MCF 10A (cell line): ENCODE data around the gene STK17A. TPM values are rescaled to one million over a fixed set of nuclear protein-coding genes. Genes with fewer than 3 reads are reported as not detected.

Source experiments
- BruUV-seq: library from RNA; stranded (reverse); fragments of 400-500 nt; replicated peaks from 2 replicates; lab custom pipeline; 2021; lab: Mats Ljungman, UMichigan
- CTCF ChIA-PET: fragments of 300-600 bp; sonication (Branson Sonifier 250); formaldehyde crosslinking; extraction: SDS; loops from one replicate; lab custom pipeline; 2021; ENCODE audit warnings: antibody characterized with exemption, inconsistent platforms; lab: Yijun Ruan, JAX
- POLR2A ChIA-PET: fragments of 300-600, 350-650 bp; sonication (Branson Sonifier 250); formaldehyde crosslinking; extraction: SDS; loops from one replicate; lab custom pipeline; 2020; ENCODE audit warnings: antibody characterized with exemption, inconsistent platforms; lab: Yijun Ruan, JAX
- DNase-seq: peaks from one replicate; pipeline ENCODE4 v3.0.0-alpha.2; 2018; ENCODE audit not compliant: unreplicated experiment
- H3K27ac Mint-ChIP-seq: one replicate; pipeline ENCODE4 v1.8.0; 2022; ENCODE audit warnings: mild to moderate bottlenecking, low read depth, mixed read lengths; ENCODE audit not compliant: unreplicated experiment
- H3K27me3 Mint-ChIP-seq: one replicate; pipeline ENCODE4 v1.8.0; 2022; ENCODE audit warnings: mixed read lengths; ENCODE audit not compliant: insufficient read depth, unreplicated experiment
- H3K36me3 Mint-ChIP-seq: one replicate; pipeline ENCODE4 v1.8.0; 2022; ENCODE audit warnings: mild to moderate bottlenecking, moderate library complexity, mixed read lengths; ENCODE audit not compliant: insufficient read depth, unreplicated experiment
- H3K4me1 Mint-ChIP-seq: one replicate; pipeline ENCODE4 v1.8.0; 2022; ENCODE audit warnings: mixed read lengths; ENCODE audit not compliant: insufficient read depth, unreplicated experiment
- H3K4me3 Mint-ChIP-seq: one replicate; pipeline ENCODE4 v1.8.0; 2022; ENCODE audit warnings: mild to moderate bottlenecking, moderate library complexity, mixed read lengths; ENCODE audit not compliant: unreplicated experiment
- H3K9me3 Mint-ChIP-seq: one replicate; pipeline ENCODE4 v1.8.0; 2022; ENCODE audit warnings: mixed read lengths; ENCODE audit not compliant: unreplicated experiment
- intact Hi-C: fragments of 100-400 bp; cut with micrococcal nuclease; formaldehyde crosslinking; loops from 2 replicates; pipeline ENCODE4 v1.14.1; 2022
- total RNA-seq: library from RNA; stranded (reverse); gene quantifications from 2 replicates; pipeline ENCODE4 v1.2.3, GENCODE V29; 2022
- TF ChIP-seq, protein P1 (sequence below): fragments of 200-600 bp; IDR thresholded peaks from one replicate; pipeline ENCODE4 v1.8.0; 2022; ENCODE audit warnings: antibody characterized with exemption, mild to moderate bottlenecking; ENCODE audit not compliant: unreplicated experiment

Gene STK17A
- total RNA-seq, 1 experiment from 2014 or later: 51.6 TPM

GRCh38 chr7:43648473-43649406 lies 65.8 kb downstream of the STK17A start:
- intact Hi-C loops: loop anchor here (1.0 kb wide), 2 partner anchors 52 to 65 kb away; partner anchors contain the start of gene STK17A
- peaks cover 2% of the 10 kb centered on the region for H3K9me3 Mint-ChIP-seq
- peak overlapping the region; percentile 89 for H3K27ac Mint-ChIP-seq
- TF ChIP-seq, protein P1, sequence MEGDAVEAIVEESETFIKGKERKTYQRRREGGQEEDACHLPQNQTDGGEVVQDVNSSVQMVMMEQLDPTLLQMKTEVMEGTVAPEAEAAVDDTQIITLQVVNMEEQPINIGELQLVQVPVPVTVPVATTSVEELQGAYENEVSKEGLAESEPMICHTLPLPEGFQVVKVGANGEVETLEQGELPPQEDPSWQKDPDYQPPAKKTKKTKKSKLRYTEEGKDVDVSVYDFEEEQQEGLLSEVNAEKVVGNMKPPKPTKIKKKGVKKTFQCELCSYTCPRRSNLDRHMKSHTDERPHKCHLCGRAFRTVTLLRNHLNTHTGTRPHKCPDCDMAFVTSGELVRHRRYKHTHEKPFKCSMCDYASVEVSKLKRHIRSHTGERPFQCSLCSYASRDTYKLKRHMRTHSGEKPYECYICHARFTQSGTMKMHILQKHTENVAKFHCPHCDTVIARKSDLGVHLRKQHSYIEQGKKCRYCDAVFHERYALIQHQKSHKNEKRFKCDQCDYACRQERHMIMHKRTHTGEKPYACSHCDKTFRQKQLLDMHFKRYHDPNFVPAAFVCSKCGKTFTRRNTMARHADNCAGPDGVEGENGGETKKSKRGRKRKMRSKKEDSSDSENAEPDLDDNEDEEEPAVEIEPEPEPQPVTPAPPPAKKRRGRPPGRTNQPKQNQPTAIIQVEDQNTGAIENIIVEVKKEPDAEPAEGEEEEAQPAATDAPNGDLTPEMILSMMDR: no peak
- no peaks in the 10 kb centered on the region for H3K27me3 Mint-ChIP-seq
- H3K36me3 Mint-ChIP-seq: peaks cover 66% of the 10 kb centered on the region
- peak; percentile 85 for DNase-seq
- ChIA-PET POLR2A (interaction anchor here (0.7 to 8.1 kb wide), 30 partner anchors 8 to 141 kb away, joined by 3 to 107 read pairs (median 4); partner anchors contain the start of genes COA1 and STK17A), CTCF (interaction anchor here (0.6 to 4.0 kb wide), 9 partner anchors 11 to 638 kb away, joined by 3 to 31 read pairs (median 4); partner anchors contain the start of gene STK17A)
- peak overlapping the region; percentile 38 for H3K4me3 Mint-ChIP-seq
- H3K4me1 Mint-ChIP-seq: peaks cover 56% of the 10 kb centered on the region
- BruUV-seq: TSS peak; percentile 54

DNA sequence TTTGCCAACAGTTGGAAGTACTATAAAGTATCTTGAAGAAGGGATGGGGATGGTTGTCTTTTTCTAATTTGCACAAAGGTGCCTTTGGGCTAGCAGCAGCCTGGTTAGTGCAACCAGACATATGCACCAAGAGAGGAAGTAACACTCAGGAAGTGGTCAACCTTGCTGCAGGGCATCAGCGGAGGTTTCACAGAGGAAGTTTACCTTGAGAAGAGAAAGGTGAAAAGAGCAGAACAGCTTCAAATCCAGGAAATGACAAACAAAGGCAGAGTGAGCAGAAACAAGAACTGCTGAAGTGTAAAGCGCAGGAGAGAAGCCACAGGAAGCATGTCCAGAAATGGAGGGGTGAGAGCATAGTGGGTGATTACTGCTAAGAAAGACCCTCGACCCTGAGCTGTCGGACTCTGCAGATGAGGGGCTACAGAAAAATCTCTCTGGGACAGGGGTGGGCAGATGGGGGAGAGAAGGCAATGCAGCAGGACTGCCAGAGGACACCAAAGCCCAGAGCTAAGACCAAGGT lies 66.9 kb downstream of the STK17A start:
- intact Hi-C loops: no loop called here
- H3K9me3 Mint-ChIP-seq: peaks cover 12% of the 10 kb centered on the region

GRCh38 chr7:43650457-43651052 lies 67.6 kb downstream of the STK17A start:
- Mint-ChIP-seq H3K4me3 (no peak overlapping the region), H3K4me1 (peaks cover 64% of the 10 kb centered on the region), H3K27ac (peak overlapping the region; percentile 89), H3K9me3 (peaks cover 12% of the 10 kb centered on the region), H3K27me3 (no peaks in the 10 kb centered on the region), H3K36me3 (peaks cover 58% of the 10 kb centered on the region)
- TF ChIP-seq, protein P1: no peak
- POLR2A ChIA-PET: interaction anchor here (0.6 to 8.1 kb wide), 10 partner anchors 7 to 788 kb away, joined by 3 to 107 read pairs (median 5); partner anchors contain the start of gene STK17A
- intact Hi-C loops: no loop called here
- DNase-seq: no peak
- no TSS peak for BruUV-seq
- CTCF ChIA-PET: interaction anchor here (0.5 to 4.0 kb wide), 8 partner anchors 50 to 187 kb away, joined by 3 to 31 read pairs (median 4); partner anchors contain the start of gene STK17A

More for the DNA sequence above, 66.9 kb downstream of the STK17A start:
- Mint-ChIP-seq H3K4me1 (peaks cover 66% of the 10 kb centered on the region), H3K27ac (peak overlapping the region; percentile 89), H3K36me3 (peaks cover 64% of the 10 kb centered on the region), H3K27me3 (no peaks in the 10 kb centered on the region), H3K4me3 (peak overlapping the region; percentile 31)
- peak; percentile 67 for DNase-seq
- TF ChIP-seq, protein P1: no peak
- no TSS peak for BruUV-seq
- ChIA-PET POLR2A (interaction anchor here (0.6 to 8.1 kb wide), 15 partner anchors 8 to 182 kb away, joined by 3 to 107 read pairs (median 4); partner anchors contain the start of gene STK17A), CTCF (interaction anchor here (0.5 to 4.0 kb wide), 9 partner anchors 50 to 188 kb away, joined by 3 to 31 read pairs (median 5); partner anchors contain the start of gene STK17A)
